Stimulated activated CD4-positive, alpha-beta T cell treated with anti-CD3 and anti-CD28 coated beads, Interleukin-4, amount 100 ng/mL, for 4 hours (primary cell): ENCODE measurements around the gene TXNDC17.

Experiments
- DNase-seq, 2 experiments: peaks; one replicate each; pipeline ENCODE4 v3.0.0-alpha.2; 2020

The TXNDC17 gene

DNA sequence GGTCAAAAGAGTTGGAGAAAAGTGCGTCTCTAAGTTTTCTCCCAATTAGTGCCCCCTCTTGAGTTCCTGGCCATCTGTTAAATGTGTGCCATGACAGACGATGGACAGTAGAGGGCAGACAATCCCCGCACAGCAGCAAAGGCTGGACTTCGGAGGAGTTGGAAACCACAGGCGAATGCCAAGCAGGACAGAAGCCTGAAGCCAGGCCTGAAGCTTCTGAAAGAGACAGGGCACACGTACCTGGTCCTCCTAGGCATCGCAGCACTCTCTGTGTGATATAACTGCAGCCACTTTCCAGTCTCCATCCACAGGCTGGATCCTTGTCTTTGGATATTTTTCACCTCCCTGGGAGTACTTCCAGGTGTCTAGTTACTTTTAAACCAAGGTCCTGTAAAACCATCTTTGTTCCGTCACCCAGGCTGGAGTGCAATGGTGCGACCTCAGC lies 25.2 kb downstream of the TXNDC17 start:
- DNase-seq, result peak; percentile 32 to 45

DNA sequence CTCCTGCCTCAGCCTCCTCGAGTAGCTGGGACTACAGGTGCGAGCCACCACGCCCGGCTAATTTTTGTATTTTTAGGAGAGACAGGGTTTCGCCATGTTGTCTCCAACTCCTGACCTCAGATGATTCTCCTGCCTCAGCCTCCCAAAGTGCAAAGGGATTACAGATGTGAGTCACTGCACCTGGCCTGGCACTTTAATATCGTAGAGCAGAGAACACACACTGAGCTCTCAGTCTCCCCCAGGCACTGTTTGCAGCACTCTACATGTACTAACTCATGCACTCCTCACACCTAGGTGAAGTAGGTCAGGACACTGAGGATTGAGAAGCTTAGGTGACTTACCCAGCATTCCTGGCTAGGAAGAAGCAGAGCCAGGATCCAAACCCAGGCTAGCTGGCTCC lies 25.7 kb downstream of the TXNDC17 start:
- no peak for DNase-seq

DNA sequence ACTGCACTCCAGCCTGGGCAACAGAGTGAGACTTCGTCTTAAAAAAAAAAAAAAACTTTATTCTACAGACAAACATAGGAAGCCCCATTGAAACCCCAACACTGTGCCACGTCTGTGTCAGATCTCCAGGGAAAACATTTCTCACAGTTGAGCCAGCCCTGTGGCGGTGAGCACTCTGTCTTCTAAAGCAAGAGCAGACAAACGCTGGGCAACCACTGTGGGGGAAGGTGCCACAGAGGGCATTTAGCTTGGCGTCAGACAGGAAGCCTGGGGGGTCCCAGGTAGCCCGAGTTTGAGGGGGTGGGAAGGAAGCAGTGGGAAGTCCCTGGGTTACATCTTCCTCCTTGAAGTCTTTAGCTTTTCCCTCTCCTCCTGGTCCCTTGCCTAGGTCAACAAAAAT lies 26.7 kb downstream of the TXNDC17 start:
- DNase-seq, result no peak

DNA sequence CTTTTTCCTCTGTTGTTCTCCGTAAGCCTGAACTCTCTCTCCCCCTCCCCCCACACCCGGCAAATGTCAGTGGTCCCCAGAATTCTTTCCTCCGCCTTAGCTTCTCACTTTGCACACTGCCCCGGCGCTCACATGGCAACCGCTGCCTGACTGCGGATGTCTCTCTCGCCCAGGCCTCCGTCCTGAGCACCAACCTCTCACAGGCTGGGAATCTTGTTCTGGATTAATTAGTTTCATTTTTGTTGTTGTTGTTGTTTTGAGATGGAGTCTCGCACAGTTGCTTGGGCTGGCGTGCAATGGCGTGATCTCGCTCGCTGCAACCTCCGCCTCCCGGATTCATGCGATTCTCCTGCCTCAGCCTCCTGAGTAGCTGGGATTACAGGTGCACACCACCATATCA lies 27.4 kb downstream of the TXNDC17 start:
- DNase-seq, result no peak

DNA sequence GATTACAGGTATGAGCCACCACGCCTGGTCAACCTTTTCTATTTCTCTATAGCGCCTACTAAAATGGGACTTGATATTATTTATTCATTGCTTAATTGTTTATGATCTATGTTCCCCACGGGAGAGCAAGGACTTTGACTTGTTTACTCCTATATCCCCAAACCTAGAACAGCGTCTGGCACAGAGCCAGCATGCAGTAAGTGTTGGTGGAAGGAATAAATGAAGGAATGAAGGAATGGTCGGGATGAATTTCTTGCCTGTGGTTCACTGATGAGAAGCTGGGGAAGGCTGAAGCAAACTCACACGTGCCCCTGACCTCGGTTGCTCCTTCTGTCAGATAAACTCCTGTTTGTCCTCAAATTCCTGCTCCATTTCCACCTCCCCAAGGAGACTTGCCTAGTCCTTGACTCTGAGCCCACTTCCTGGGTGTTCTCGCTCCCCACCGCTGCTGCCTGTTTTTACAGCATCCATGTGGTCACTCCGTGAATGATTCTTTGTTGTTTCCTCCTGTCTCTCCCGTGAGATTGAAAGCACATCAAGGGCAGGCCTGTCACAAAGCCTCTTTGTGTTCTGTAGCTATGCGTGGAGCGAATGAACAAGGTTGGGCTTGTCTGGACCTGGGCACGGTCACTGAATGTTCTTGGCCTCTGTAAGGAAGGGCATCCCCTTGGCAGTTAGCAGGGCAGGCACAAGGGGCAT lies 28.0 kb downstream of the TXNDC17 start:
- no peak for DNase-seq

DNA sequence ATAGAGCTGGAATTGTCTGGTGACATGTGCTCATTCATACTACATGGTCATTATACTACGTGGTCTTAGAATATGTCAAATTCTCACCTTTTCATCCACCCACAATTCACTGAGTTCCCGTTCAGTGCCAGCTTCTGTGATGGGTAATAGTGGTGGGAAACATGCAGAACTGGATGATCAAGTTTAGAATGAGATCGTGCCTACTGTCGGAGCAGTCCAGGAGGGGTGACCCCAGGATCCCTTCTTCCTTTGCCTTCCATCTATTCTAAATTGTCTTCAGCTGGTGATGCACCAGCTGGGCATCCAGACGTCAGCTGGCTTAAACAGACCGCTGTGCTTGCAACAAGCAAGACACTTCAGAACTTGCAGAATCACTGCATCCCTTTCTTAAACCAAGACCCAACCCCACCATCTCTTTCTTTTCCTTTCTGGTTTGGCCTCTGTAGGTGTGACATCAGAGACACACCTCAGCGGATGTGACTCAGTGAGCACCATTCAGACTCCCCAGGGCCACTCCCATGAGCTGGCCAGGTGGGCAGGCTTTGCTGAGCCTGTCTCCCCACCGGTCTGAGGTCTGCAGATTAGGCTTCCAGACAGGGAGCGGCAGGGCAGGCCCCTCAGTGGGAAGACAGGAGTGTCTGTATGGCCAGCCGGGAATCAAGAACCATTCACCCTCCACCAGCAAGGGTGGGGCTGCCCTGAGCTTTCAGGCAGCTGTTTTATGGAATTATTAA lies 28.8 kb downstream of the TXNDC17 start:
- no peak for DNase-seq

DNA sequence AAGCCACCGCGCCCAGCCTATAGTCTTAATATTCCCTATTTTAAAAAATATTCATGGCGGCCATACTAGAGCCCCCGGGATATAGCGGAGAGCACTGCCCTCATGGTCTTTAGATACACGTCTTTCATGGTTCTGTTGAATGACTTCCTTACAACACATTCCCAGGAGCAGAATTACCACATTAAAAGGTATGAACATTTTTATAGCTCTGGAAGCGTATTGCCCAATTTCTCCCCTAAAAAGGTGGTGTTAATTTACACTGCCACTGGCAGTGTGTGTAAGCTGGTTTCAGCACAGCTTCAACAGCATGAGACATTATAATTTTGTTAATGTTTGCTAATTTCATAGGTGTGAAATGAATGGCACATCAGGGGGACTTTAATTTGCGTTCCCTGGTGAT lies 29.7 kb downstream of the TXNDC17 start:
- DNase-seq, result no peak

DNA sequence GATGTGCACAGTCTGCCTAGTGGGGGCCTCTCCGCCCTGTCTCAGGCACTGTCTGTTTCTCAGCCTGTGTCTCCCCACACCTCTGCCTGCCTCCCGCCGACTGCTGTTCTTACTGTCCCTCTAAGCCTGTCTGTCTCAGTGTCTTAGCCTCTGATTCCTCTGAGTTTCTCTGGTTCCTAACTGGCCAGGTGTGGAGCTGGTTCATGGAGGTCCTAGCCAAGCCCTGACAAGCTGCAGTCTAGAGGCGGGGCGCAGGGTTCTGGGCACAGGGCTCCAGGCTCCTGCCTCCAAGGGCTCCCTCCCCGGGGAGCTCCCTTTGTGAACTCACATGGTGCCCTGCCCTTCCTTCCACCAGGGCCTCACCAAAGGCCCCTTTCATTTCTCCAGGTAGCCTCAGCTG lies 30.1 kb downstream of the TXNDC17 start:
- no peak for DNase-seq

DNA sequence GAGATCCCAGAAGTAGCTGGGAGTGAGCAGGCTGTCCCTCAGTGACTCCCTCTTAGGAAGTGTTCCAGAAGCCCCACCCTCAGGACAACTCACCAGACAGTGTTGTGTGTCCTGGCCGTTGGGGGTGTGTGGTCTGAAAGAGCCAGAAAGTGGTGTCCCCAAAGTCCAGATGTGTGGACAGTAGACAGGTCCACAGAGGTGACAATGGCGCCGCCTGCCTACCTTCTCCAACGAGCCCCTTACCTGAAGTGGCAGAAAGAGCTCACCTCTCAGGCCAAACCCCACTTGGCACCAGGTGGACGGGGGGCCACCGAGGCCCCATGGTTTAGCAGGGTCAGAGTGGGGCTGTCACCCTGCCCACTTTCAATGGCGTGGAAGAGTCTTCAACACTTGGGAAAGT lies 30.6 kb downstream of the TXNDC17 start:
- no peak for DNase-seq

DNA sequence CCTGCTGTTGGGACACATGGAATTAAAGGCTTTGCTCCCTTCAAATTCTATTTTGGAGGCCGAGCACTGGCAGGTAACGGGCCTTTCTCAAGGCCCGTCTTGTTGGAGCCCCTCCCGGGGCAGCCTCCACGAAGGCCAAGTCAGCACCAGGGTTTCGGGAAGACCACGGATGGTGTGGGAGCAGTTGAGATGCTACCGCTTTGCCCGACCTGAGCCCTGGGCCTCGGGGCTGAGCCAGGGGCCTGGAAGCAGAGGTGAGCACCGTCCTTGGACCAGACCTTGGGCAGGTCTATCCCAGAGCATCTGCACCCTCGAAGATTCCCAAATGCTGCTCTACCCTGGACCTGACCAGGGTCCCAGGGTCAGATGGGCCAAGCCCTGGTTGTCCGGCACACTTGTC lies 33.7 kb downstream of the TXNDC17 start:
- no peak for DNase-seq

DNA sequence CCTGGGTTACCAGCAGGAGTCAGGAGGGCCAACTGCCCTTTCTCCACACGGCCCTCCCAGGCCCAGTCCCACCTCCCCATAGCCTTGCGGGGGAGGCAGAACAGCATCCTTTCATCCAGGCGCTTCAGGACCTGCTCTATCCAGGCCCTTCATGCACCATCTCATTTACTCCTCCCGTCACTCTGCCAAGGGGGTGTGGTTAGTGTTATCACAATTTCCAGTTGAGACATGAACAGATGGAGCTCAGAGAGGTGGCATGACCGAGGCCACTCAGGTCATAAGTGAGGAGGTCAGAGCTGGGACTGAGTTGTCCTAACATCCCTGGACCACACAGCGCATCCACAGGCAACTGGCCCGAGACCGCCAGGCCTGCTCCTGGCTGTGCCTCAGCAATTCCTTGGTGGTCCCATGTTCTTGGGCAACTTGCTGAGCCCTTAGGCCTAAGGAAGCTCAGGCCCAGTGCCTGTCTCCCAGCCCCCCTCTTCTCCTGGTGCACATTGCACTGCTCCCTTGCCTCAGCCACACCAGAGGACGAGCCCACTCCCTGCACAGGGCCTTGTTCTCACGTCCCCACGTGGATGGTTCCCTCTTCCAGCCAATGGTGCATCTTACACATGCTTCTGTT lies 34.5 kb downstream of the TXNDC17 start:
- no peak for DNase-seq

DNA sequence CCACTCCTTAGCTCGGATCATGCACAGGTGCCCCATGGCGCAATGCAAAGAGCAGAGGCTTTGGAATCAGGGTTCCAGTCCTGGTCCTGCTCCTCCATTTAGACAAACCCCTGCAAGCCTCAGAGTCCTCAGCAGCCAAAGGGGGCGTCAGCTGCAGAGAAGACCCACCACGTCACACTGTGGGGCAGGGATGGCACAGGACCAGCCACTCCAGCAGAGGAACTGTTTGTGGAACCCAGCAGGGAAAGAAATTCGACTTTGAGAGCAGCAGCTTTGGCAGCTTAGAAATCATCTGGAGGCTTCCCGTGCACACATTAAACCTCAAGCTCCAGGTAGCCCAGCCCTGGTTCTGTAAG lies 35.9 kb downstream of the TXNDC17 start:
- DNase-seq, result no peak

DNA sequence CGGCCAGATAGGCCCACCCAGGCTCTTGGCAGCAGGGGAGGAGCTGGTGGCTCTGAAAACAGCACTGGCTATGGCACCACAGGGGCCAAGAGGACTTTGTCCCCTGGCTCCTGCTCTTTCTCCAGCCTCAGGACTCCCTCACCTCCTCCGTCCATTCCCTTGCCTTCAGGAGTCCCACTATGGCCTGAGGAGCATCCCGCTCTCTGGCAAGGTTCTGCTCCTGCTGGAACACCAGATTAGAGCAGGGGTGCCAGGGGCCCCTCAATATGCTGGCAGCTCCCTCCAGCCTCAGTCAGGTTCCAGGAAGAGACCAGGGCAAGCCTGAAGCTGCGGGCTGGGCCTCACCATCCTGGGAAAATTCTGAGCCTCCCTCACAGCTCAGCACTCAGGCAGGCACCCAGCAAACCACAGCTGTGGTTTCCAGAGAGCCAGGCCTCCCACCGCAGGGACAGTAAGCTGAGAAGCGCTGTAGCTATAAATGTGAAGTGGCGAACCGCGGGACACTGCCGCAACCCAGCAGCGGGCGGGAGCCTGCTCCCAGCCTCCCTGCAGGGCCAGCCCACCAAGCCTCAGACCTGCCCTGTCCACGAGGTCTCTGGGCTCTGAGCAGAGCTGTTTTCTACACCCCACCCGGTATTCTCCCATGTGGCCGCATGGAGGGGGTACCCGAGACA lies 36.4 kb downstream of the TXNDC17 start:
- DNase-seq, result no peak

DNA sequence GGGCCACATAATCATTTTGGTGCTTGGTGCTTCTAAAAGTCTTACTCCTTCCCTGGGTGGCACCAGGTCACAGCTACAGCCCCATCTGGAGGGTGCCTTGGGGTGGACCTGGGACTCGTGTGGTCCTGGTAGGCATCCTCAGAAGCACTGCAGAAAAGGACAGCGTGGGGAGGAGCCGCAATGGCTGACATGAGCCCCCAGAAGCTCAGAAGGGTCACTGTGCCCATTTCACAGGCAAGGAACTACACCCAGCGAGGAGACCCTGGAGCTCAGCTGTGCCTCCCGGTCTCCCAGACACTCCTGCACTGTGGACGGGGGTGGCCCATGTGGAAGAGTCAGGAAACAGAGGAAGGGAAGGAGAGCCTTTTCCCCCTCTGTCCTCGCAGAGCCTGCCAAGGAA lies 37.1 kb downstream of the TXNDC17 start:
- DNase-seq, result no peak

DNA sequence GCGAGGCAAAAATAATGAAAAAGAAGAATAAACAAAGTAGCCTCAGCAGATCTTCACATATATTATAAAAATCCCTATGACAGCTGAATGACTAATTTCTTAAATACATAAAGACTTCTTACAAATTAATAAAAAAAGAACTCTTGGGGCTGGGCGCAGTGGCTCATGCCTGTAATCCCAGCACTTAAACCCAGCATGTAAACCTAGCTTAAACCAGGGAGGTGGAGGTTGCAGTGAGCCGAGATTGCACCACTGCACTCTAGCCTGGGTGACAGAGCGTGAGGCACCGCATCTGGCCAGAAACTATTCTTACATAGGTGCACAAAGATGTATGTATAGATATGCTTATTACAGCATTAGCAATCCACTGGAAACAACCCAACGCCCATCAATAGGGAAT lies 38.4 kb downstream of the TXNDC17 start:
- DNase-seq, result no peak

DNA sequence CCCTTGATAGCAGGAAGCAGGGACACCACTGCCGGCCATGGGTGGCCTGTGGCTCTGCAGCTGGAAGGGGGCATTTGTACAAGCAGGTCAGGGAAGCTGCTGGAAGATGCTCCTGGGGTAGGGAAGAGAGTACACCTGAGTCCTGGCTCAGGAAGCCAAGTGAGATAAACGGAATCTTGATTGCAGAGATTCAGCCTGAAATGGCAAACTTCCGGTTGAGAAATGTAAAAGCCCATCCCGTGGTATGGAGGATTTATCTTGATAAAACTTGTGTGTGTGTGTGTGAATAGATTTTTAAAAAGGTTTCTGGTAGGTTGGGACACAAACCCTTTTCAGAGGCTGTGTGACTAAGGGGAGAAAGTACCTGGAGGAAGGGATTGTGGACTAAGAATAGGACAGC lies 40.3 kb downstream of the TXNDC17 start:
- no peak for DNase-seq

DNA sequence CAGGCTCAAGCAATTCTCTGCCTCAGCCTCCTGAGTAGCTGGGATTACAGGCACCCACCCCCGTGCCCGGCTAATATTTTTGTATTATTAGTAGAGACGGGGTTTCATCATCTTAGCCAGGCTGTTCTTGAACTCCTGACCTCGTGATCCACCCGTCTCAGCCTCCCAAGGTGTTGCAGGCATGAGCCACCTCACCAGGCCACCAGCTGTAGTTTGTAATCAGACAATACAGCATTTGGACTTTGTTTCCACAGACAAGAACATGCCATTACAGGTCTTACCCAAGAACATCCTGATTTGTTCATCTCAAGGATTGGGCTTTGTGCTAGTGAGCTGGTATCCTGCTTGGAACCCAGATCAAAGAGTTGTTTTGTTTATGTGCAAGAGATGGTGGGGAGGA lies 40.8 kb downstream of the TXNDC17 start:
- DNase-seq, result no peak

DNA sequence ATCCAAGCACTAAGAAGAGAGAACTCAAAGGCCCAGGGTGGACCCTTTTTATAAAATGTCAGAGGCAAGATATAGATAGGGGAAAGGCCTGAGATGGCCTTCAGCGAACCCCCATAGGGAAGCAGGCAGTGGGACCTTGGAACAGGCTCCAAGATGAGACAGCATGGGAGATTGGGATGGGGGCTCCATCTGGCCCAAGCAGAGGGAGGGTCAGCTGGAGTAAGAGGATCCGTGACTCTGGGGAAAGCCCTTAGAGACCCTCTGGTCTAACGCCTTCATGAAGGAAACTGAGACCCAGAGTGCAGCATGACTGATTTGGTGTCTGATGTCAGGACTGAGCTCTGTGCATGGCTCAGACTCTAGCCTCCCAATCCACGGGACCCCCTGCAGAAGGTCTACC lies 41.5 kb downstream of the TXNDC17 start:
- no peak for DNase-seq

DNA sequence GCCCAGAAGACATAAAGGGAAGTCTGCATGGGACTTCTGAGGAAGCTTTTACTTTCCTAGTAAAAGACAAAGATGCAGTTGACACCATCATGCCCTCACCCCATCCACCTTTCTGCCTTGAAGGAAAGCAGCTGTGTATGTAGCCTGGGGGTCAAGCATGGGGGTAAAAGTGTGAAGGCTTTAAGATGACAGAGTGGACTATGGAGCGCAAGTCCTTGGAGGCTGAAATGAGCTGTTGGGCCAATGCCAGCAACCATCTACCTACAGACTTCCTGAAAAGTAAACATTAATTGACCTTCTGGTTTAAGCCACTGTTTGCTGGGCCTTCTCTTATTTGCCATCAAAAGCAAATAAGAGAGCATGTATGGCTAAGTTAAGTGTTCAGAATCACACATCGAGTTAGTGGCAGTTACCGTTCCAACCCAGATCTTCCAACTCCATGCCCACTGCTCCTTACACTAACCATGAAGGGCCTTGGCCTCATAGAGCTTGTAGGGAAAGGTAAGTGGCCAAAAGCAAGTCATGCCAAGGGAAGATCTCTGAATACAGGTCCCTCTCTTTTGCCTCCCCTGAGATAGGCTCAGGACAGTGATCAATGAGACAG lies 42.3 kb downstream of the TXNDC17 start:
- no peak for DNase-seq

DNA sequence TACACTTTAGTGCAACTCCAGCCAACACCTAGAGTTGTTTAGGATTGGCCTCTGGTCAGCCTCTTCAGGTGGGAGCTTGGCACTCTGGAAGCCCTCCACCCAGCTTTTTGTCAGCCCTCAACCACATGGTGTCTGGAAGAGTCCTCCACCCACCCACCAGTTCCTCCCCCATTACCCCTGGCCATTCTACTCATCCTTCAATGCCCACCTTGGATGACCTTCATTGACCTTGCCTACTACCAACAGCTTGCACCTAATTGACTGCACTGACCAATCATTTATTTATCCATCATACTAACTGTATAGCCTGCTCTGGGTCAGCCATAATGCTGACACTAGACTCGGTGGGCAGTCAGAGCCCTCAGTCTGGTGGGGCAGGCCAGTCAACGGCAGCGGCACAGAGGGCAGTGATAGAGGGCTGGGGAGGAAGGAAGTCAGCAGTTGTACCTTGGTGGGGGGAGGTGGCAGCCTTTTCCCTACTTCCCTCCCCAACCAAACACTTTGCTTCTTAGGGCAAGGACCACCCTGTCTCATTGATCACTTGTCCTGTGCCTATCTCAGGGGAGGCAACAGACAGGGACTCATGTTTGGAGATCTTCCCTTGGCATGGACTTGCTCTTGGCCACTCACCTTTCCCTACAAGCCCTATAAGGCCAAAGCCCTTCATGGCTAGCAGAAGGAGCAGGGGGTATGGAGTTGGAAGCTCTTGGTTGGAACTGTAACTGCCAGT lies 43.0 kb downstream of the TXNDC17 start:
- no peak for DNase-seq

DNA sequence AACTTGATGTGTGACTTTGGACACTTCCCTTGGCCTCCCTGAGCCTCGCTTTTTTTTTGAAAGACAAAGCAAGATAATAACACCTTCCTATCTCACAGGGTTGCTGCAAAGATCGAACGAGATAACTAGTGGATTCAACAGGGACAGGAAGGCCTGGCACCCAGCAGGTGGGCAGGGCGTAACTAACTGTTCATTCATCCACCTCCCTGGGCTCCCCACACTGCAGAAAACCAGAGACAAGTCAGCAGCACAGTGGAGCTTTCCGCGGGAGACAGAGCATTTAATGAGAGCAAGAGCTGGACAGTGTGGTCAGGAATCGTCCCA lies 43.6 kb downstream of the TXNDC17 start:
- no peak for DNase-seq

DNA sequence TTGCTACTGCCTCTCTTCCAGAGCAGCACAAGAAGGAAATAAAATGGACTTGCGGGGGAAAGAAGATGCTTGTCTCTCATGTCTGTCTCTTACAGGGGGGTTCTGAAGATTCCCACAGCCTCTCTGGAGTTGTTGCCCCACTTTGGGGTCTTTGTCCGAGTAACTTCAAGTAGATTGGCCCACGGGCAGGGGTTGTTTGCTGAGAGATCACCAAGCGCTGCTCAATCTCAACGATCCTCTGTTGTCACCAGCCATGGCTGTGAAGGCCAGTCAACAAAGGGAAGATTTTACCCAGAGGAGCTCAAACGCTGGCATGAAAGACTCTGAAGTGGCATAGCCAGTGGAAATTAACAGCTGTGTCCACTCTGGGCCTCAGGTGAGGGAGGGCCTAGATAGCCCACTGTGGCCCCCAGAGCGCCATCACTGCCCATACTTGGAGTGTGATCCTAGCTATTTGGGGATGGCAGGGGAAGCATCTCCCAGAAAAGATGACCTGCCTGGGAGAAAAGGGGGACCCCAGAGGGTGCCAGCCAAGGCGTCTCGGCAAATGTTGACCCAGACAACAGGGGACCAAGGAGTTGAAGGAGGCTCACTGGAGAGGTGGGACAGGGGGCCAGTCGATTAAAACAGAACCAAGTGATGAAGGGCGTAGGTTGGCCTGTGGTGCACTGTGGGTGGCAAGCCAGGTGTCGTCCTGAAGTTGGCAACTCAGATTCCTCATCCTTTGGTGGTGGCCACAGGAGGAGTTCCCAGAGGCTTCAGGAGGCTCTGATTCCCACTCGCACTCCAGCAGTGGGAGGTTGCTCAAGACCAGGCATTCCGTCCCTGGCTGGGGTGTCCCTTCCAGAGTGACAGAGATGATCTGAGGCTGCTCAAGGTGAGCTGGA lies 44.3 kb downstream of the TXNDC17 start:
- DNase-seq, result no peak
